Peyer's patch (tissue), 4 donors: ENCODE data around the gene HTR2C.

Experiments
- CTCF ChIP-seq, 6 experiments: fragments of 450-650 bp in 4 of 6; fragments of 200-600 bp in 2 of 6; sonication (generic) in 1 of 6; IDR thresholded peaks; one replicate each; pipeline ENCODE4 v1.5.1; 2017 to 2019; ENCODE audit warnings: antibody characterized with exemption in 6 of 6, mild to moderate bottlenecking in 3 of 6, moderate library complexity in 1 of 6
- POLR2A ChIP-seq, 2 donors: fragments of 450-650 bp; IDR thresholded peaks; one replicate each; pipeline ENCODE4 v1.5.1; 2017; ENCODE audit warnings: antibody characterized with exemption in 2 of 2, mild to moderate bottlenecking in 2 of 2, moderate library complexity in 2 of 2

- TF ChIP-seq CTCF (IDR thresholded peaks at IDR 0.05) (no peak), POLR2A (IDR thresholded peaks at IDR 0.05) (no peak)
Observed at GRCh38 chrX:114712466-114712865, 128.6 kb downstream of the HTR2C start.
